K562 (cell line): ENCODE measurements around the gene RCE1. TPM values are rescaled to one million over a fixed set of nuclear protein-coding genes. Genes with fewer than 3 reads are reported as not detected.

Experiments
- BRCA1 ChIP-seq, 2 experiments: fragments of 450-650 bp in 1 of 2; sonication (generic) in 1 of 2; formaldehyde crosslinking in 1 of 2; IDR thresholded peaks; 2 replicates each; pipeline versions ENCODE4 v1.5.0 to v1.6.1; 2017 to 2020; ENCODE audit warnings: mild to moderate bottlenecking in 1 of 2, missing genetic modification reagents in 1 of 2
- CBFB ChIP-seq: sonication (generic); formaldehyde crosslinking; IDR thresholded peaks from 2 replicates; pipeline ENCODE4 v1.4.0; 2020; ENCODE audit warnings: mild to moderate bottlenecking, missing genetic modification reagents
- CUX1 ChIP-seq: fragments of 200-800 bp; sonication (Bioruptor generic); IDR thresholded peaks from 2 replicates; pipeline ENCODE4 v1.6.1; 2016; ENCODE audit warnings: missing genetic modification characterization, missing compliant biosample characterization
- FOXJ3 ChIP-seq: sonication (generic); formaldehyde crosslinking; IDR thresholded peaks from 2 replicates; pipeline ENCODE4 v1.4.0; 2020; ENCODE audit warnings: mild to moderate bottlenecking, missing genetic modification reagents
- JUNB ChIP-seq: fragments of 450-650 bp; formaldehyde crosslinking; conservative IDR thresholded peaks from 2 replicates; pipeline ENCODE4 v1.4.0; 2020; ENCODE audit warnings: mild to moderate bottlenecking
- NKRF ChIP-seq: fragments of 450-650 bp; IDR thresholded peaks from 2 replicates; pipeline ENCODE4 v1.6.1; 2016; ENCODE audit warnings: borderline replicate concordance
- POLR2A ChIP-seq: fragments of 450-650 bp; conservative IDR thresholded peaks from 2 replicates; pipeline ENCODE4 v1.6.1; 2016
- TGIF2 ChIP-seq: sonication (generic); formaldehyde crosslinking; IDR thresholded peaks from 2 replicates; pipeline ENCODE4 v1.8.1; 2022; ENCODE audit warnings: mild to moderate bottlenecking, missing genetic modification reagents, moderate library complexity
- ZFP36 ChIP-seq: fragments of 150-350 bp; IDR thresholded peaks from 2 replicates; pipeline ENCODE4 v1.6.1; 2018; ENCODE audit warnings: low read length, low read depth; ENCODE audit not compliant: partially characterized antibody
- polyA plus RNA-seq, 8 experiments: library from polyadenylated mRNA; depleted of rRNA in 4 of 8; stranded (reverse) in 5 of 8; unstranded in 3 of 8; fragments of >200 nt; fragmentation: Nextera tagmentation in 2 of 8; fragmentation: Illumina TruSeq in 1 of 8; extraction: Ambion mirVana in 2 of 8; extraction: Trizol in 1 of 8; gene quantifications; 2 replicates each; pipeline versions ENCODE4 v1.2.1 to v1.2.3, GENCODE V29; 2011 to 2014; ENCODE audit warnings: inconsistent platforms in 1 of 8, missing spikeins in 1 of 8
- total RNA-seq, 7 experiments: library from RNA; depleted of rRNA in 6 of 7; stranded (reverse); fragments of >200 nt in 6 of 7; fragmentation: Illumina TruSeq in 2 of 7; extraction: Trizol in 2 of 7; gene quantifications; 2 replicates each; pipeline versions ENCODE4 v1.2.1 to v1.2.3, GENCODE V29; 2011 to 2021; ENCODE audit warnings: low replicate concordance in 1 of 7
- TF ChIP-seq, protein P1 (sequence below): fragments of 250-450 bp; sonication (Bioruptor Pico); IDR thresholded peaks from 2 replicates; pipeline ENCODE4 v1.5.0; 2021; ENCODE audit warnings: mild to moderate bottlenecking, moderate library complexity
- TF ChIP-seq, protein P2 (sequence below): IDR thresholded peaks from 3 replicates; pipeline ENCODE4 v1.6.1; 2011; ENCODE audit warnings: borderline replicate concordance, mild to moderate bottlenecking, moderate library complexity; ENCODE audit not compliant: insufficient read length; ENCODE audit errors: extremely low read depth

RCE1 gene
- total and polyA plus RNA-seq, 9 of the 15 experiments (the other 6 are each of a cell fraction or from before 2014, with no cell fraction given): 0.75 to 41.5 (median 15.1) TPM

GRCh38 chr11:66883016-66883965, 40.0 kb downstream of the RCE1 start (continued):
- TF ChIP-seq CUX1 (CRISPR knock-in tag) (no peak), JUNB (no peak), ZFP36 (no peak), NKRF (no peak), TGIF2 (CRISPR knock-in tag) (no peak), POLR2A (no peak), BRCA1 (IDR thresholded peaks at IDR 0.05) (no peak), BRCA1 (CRISPR knock-in tag; IDR thresholded peaks at IDR 0.05) (no peak), FOXJ3 (CRISPR knock-in tag) (no peak), CBFB (no peak)
- TF ChIP-seq, protein P1, sequence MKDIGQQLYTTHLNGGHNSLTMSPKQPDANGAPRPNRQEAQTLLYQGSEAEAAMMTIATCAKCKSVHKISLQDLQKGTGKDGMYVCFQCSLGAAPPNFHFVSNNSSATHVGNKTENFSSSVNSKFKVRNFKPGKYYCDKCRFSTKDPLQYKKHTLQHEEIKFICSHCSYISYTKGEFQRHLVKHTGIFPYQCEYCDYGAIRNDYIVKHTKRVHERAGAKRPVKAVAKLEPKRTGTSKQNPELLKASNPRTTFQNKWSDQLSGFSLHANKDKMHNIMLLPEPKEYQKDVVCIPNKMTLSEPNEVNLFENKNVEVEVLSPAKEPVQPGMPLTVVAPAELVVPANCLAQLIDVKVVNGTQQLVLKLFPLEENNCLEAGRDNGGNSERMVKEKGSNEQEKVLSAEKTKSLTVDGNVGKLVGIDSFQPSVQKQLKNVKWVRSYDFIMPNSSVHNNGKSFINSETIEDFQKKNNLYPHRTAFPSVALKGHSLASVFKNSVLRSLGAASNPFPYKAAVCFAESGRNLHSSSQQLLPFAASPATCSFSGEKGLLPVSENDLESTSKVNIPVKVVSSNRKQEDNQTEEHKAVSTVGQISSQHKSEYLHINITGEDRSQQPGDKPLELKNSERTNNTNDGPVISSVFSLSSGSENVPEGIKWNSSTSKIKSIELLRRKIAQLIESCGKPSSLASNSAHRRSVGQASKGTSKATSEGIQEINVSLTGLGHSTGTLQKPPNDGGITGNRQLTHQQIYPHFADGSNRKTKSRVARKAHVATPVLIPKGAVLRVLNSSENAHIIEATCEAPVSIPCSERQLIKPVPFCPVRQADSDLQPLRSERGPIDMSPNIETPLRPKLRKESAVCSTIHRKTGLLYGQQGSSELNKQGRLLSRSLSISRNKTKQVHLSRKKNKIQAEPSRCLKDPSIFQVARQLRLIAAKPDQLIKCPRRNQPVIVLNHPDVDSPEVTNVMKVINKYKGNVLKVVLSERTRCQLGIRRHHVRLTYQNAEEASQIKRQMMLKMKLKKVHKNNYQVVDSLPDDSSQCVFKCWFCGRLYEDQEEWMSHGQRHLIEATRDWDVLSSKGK (CRISPR knock-in tag): no peak
- TF ChIP-seq, protein P2, sequence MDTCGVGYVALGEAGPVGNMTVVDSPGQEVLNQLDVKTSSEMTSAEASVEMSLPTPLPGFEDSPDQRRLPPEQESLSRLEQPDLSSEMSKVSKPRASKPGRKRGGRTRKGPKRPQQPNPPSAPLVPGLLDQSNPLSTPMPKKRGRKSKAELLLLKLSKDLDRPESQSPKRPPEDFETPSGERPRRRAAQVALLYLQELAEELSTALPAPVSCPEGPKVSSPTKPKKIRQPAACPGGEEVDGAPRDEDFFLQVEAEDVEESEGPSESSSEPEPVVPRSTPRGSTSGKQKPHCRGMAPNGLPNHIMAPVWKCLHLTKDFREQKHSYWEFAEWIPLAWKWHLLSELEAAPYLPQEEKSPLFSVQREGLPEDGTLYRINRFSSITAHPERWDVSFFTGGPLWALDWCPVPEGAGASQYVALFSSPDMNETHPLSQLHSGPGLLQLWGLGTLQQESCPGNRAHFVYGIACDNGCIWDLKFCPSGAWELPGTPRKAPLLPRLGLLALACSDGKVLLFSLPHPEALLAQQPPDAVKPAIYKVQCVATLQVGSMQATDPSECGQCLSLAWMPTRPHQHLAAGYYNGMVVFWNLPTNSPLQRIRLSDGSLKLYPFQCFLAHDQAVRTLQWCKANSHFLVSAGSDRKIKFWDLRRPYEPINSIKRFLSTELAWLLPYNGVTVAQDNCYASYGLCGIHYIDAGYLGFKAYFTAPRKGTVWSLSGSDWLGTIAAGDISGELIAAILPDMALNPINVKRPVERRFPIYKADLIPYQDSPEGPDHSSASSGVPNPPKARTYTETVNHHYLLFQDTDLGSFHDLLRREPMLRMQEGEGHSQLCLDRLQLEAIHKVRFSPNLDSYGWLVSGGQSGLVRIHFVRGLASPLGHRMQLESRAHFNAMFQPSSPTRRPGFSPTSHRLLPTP: no peak
